HEK293T (cell line): Measurements from ENCODE around the gene ATXN2.

ENCODE experiments used
- CTCF ChIA-PET: fragments of 350-600 bp; formaldehyde crosslinking; extraction: SDS; loops from one replicate; lab custom pipeline; 2021; ENCODE audit warnings: antibody characterized with exemption, inconsistent platforms; lab: Yijun Ruan, JAX
- POLR2A ChIA-PET: fragments of 350-600 bp; formaldehyde crosslinking; extraction: SDS; loops from one replicate; lab custom pipeline; 2020; ENCODE audit warnings: antibody characterized with exemption, inconsistent platforms; lab: Yijun Ruan, JAX
- DNase-seq: peaks from one replicate; pipeline ENCODE4 v3.0.0; 2012; ENCODE audit warnings: mixed read lengths; ENCODE audit errors: extremely low spot score
- ARNT ChIP-seq: fragments of 450-650 bp; IDR thresholded peaks from 2 replicates; pipeline ENCODE4 v1.6.1; 2017; ENCODE audit warnings: mild to moderate bottlenecking
- BHLHE40 ChIP-seq: fragments of 450-650 bp; IDR thresholded peaks from 2 replicates; pipeline ENCODE4 v1.6.1; 2016; ENCODE audit warnings: mild to moderate bottlenecking, moderate library complexity, borderline replicate concordance
- CTBP1 ChIP-seq: fragments of 450-650 bp; IDR thresholded peaks from 2 replicates; pipeline ENCODE4 v1.6.1; 2016; ENCODE audit warnings: borderline replicate concordance
- ELF4 ChIP-seq: fragments of 450-650 bp; IDR thresholded peaks from 2 replicates; pipeline ENCODE4 v1.6.1; 2017; ENCODE audit warnings: antibody characterized with exemption
- FOXA1 ChIP-seq: fragments of 450-650 bp; IDR thresholded peaks from 2 replicates; pipeline ENCODE4 v1.6.1; 2016; ENCODE audit warnings: mild to moderate bottlenecking
- FOXK2 ChIP-seq: fragments of 450-650 bp; IDR thresholded peaks from 2 replicates; pipeline ENCODE4 v1.6.1; 2016; ENCODE audit warnings: mild to moderate bottlenecking
- FOXM1 ChIP-seq: fragments of 450-650 bp; IDR thresholded peaks from 2 replicates; pipeline ENCODE4 v1.6.1; 2017; ENCODE audit warnings: mild to moderate bottlenecking, borderline replicate concordance
- HDGF ChIP-seq: fragments of 450-650 bp; IDR thresholded peaks from 2 replicates; pipeline ENCODE4 v1.6.1; 2017; ENCODE audit warnings: antibody characterized with exemption, borderline replicate concordance
- L3MBTL2 ChIP-seq: fragments of 450-650 bp; conservative IDR thresholded peaks from 2 replicates; pipeline ENCODE4 v1.6.1; 2016; ENCODE audit warnings: mild to moderate bottlenecking
- LEF1 ChIP-seq: fragments of 450-650 bp; IDR thresholded peaks from 2 replicates; pipeline ENCODE4 v1.6.1; 2017; ENCODE audit warnings: mild to moderate bottlenecking, borderline replicate concordance
- NFRKB ChIP-seq: fragments of 450-650 bp; IDR thresholded peaks from 2 replicates; pipeline ENCODE4 v1.6.1; 2016; ENCODE audit warnings: mild to moderate bottlenecking, moderate library complexity
- PKNOX1 ChIP-seq: fragments of 450-650 bp; IDR thresholded peaks from 2 replicates; pipeline ENCODE4 v1.6.1; 2016
- SP1 ChIP-seq: fragments of 450-650 bp; IDR thresholded peaks from 2 replicates; pipeline ENCODE4 v1.6.1; 2017
- SUZ12 ChIP-seq: fragments of 450-650 bp; IDR thresholded peaks from 2 replicates; pipeline ENCODE4 v1.6.1; 2016; ENCODE audit warnings: mild to moderate bottlenecking
- TARDBP ChIP-seq: fragments of 450-650 bp; IDR thresholded peaks from 2 replicates; pipeline ENCODE4 v1.6.1; 2016
- ZNF384 ChIP-seq: fragments of 450-650 bp; IDR thresholded peaks from 2 replicates; pipeline ENCODE4 v1.6.1; 2016

ATXN2 gene

GRCh38 chr12:111425655-111426054 lies 173.5 kb downstream of the ATXN2 start:
- CTCF ChIA-PET: interaction anchor here (0.6 kb wide), 2 partner anchors 15 to 149 kb away, joined by 3 read pairs; no protein-coding TSS in a partner anchor
- POLR2A ChIA-PET: no interaction called here
- TF ChIP-seq CTBP1 (no peak), LEF1 (no peak), ARNT (no peak), ZNF384 (no peak)
- DNase-seq: no peak

- DNase-seq: no peak
- CTCF ChIA-PET: no interaction called here
- TF ChIP-seq FOXK2 (no peak), BHLHE40 (no peak), ZNF384 (no peak), SUZ12 (no peak), FOXM1 (no peak), FOXA1 (no peak)
- POLR2A ChIA-PET: no interaction called here
Observed at GRCh38 chr12:111424793-111425251, 174.3 kb downstream of the ATXN2 start.

- CTCF ChIA-PET: no interaction called here
- POLR2A ChIA-PET: no interaction called here
- TF ChIP-seq NFRKB (no peak), TARDBP (no peak), ELF4 (no peak), ZNF384 (no peak)
- no peak for DNase-seq
Observed at GRCh38 chr12:111424189-111424792, 174.8 kb downstream of the ATXN2 start.

GRCh38 chr12:111420494-111420893 lies 178.6 kb downstream of the ATXN2 start:
- POLR2A ChIA-PET: no interaction called here
- no peak for TF ChIP-seq BHLHE40
- TF ChIP-seq L3MBTL2: no peak
- TF ChIP-seq SP1: no peak
- no peak for TF ChIP-seq TARDBP
- no peak for TF ChIP-seq ZNF384
- TF ChIP-seq ARNT: no peak
- TF ChIP-seq NFRKB: no peak
- no peak for TF ChIP-seq ELF4
- TF ChIP-seq PKNOX1: no peak
- no peak for TF ChIP-seq SUZ12
- TF ChIP-seq FOXA1: no peak
- no peak for TF ChIP-seq LEF1
- no peak for TF ChIP-seq FOXM1
- TF ChIP-seq HDGF: no peak
- no peak for TF ChIP-seq CTBP1
- no peak for DNase-seq
- CTCF ChIA-PET: no interaction called here

GRCh38 chr12:111419784-111420183 lies 179.3 kb downstream of the ATXN2 start:
- ChIA-PET POLR2A (no interaction called here), CTCF (no interaction called here)
- TF ChIP-seq ZNF384: no peak
- no peak for TF ChIP-seq PKNOX1
- no peak for TF ChIP-seq SUZ12
- TF ChIP-seq SP1: no peak
- TF ChIP-seq NFRKB: no peak
- no peak for TF ChIP-seq HDGF
- no peak for TF ChIP-seq ARNT
- TF ChIP-seq CTBP1: no peak
- TF ChIP-seq BHLHE40: no peak
- no peak for TF ChIP-seq FOXA1
- TF ChIP-seq L3MBTL2: no peak
- no peak for TF ChIP-seq FOXM1
- TF ChIP-seq FOXK2: no peak
- no peak for TF ChIP-seq LEF1
- no peak for TF ChIP-seq ELF4
- no peak for TF ChIP-seq TARDBP
- no peak for DNase-seq

- POLR2A ChIA-PET: no interaction called here
- CTCF ChIA-PET: no interaction called here
- DNase-seq: no peak
- TF ChIP-seq BHLHE40 (no peak), TARDBP (no peak), NFRKB (no peak), FOXK2 (no peak), PKNOX1 (no peak), LEF1 (no peak), HDGF (no peak), FOXM1 (no peak), ARNT (no peak), L3MBTL2 (no peak), FOXA1 (no peak), SP1 (no peak), CTBP1 (no peak), SUZ12 (no peak), ELF4 (no peak)
Observed at GRCh38 chr12:111418594-111418880, 180.6 kb downstream of the ATXN2 start.
